HCT116 (cell line): ENCODE data around the gene DENND10. TPM values are rescaled to one million over a fixed set of nuclear protein-coding genes. Genes with fewer than 3 reads are reported as not detected.

Experiments
- ATAC-seq: fragments of 200-7000 bp; cut with Tn5 transposase; 2 replicates; pipeline ENCODE4 v1.9.1; 2020; ENCODE audit warnings: mild to moderate bottlenecking, moderate library complexity
- BruUV-seq: library from RNA; stranded (reverse); fragments of 400-500 nt; replicated peaks from 2 replicates; lab custom pipeline; 2021; lab: Mats Ljungman, UMichigan
- CTCF ChIA-PET: fragments of 300-600 bp; sonication (Branson Sonifier 250); formaldehyde crosslinking; loops from one replicate; lab custom pipeline; 2021; ENCODE audit warnings: antibody characterized with exemption; lab: Charles Lee
- POLR2A ChIA-PET: fragments of 300-600, 350-600 bp; sonication (Branson Sonifier 250); formaldehyde crosslinking; loops from one replicate; lab custom pipeline; 2021; ENCODE audit warnings: antibody characterized with exemption; lab: Charles Lee
- RAD21 ChIA-PET, 2 experiments: fragments of 300-600 bp; sonication (Branson Sonifier 250); formaldehyde crosslinking; loops; one replicate each; lab custom pipeline; 2023; ENCODE audit warnings: low total read pairs in 2 of 2; ENCODE audit not compliant: uncharacterized antibody in 2 of 2, unreplicated experiment in 2 of 2, low non-redundant PET in 1 of 2; lab: Charles Lee
- DNase-seq: peaks from one replicate; pipeline ENCODE4 v3.0.0-alpha.2; 2010; ENCODE audit warnings: low read depth, low spot score
- H2AFZ ChIP-seq: fragments of 200-600 bp; shearing (Covaris generic), sonication (generic); 2 replicates; pipeline ENCODE4 v1.6.1; 2017; ENCODE audit warnings: low read depth, mixed run types, mixed read lengths, antibody characterized with exemption, low read length; ENCODE audit not compliant: poor library complexity, severe bottlenecking
- H3K27ac ChIP-seq: 2 replicates; pipeline ENCODE4 v1.5.1; 2012; ENCODE audit warnings: low read depth, low read length
- H3K27me3 ChIP-seq: fragments of 200-600 bp; sonication (generic); 2 replicates; pipeline ENCODE4 v1.6.1; 2016; ENCODE audit warnings: mixed run types, low read length, mixed read lengths; ENCODE audit not compliant: insufficient read depth
- H3K36me3 ChIP-seq, 2 experiments: fragments of 200-500 bp in 1 of 2; fragments of 200-600 bp in 1 of 2; sonication (Bioruptor generic) in 1 of 2; sonication (generic) in 1 of 2; 2 replicates each; pipeline versions ENCODE4 v1.5.1 to v1.6.1; 2014 to 2016; ENCODE audit warnings: low read length in 2 of 2, inconsistent platforms in 1 of 2, mixed read lengths in 1 of 2, mixed run types in 1 of 2; ENCODE audit not compliant: insufficient read depth in 2 of 2, control insufficient read depth in 1 of 2
- H3K4me1 ChIP-seq, 2 experiments: fragments of 200-600 bp in 1 of 2; sonication (generic) in 1 of 2; 2 replicates each; pipeline versions ENCODE4 v1.5.1 to v1.6.1; 2012 to 2017; ENCODE audit warnings: low read length in 2 of 2, inconsistent platforms in 1 of 2, mild to moderate bottlenecking in 1 of 2, mixed read lengths in 1 of 2, mixed run types in 1 of 2, moderate library complexity in 1 of 2; ENCODE audit not compliant: insufficient read depth in 2 of 2, control insufficient read depth in 1 of 2
- H3K4me2 ChIP-seq: fragments of 200-600 bp; sonication (generic); 2 replicates; pipeline ENCODE4 v1.6.1; 2017; ENCODE audit warnings: mixed run types, low read length, mixed read lengths
- H3K4me3 ChIP-seq, 2 experiments: fragments of 200-600 bp in 1 of 2; sonication (generic) in 1 of 2; replicated peaks in 1 of 2; 2 replicates each; pipeline ENCODE4 v1.5.1; 2011 to 2016; ENCODE audit warnings: low read length in 2 of 2, control low read depth in 1 of 2, low read depth in 1 of 2, mild to moderate bottlenecking in 1 of 2, mixed read lengths in 1 of 2, mixed run types in 1 of 2
- H3K79me2 ChIP-seq: fragments of 200-600 bp; sonication (generic); 2 replicates; pipeline ENCODE4 v1.6.1; 2017; ENCODE audit warnings: mild to moderate bottlenecking, mixed run types, low read length, moderate library complexity, mixed read lengths; ENCODE audit not compliant: insufficient read depth
- H3K9ac ChIP-seq: fragments of 200-600 bp; sonication (generic); 2 replicates; pipeline ENCODE4 v1.6.1; 2016; ENCODE audit warnings: low read length, mixed read lengths
- H3K9me2 ChIP-seq: fragments of 200-600 bp; sonication (generic), shearing (Covaris generic); 2 replicates; pipeline ENCODE4 v1.6.1; 2017; ENCODE audit warnings: mixed run types, mild to moderate bottlenecking, moderate library complexity; ENCODE audit not compliant: insufficient read depth
- H3K9me3 ChIP-seq, 2 experiments: fragments of 200-500 bp in 1 of 2; fragments of 200-600 bp in 1 of 2; sonication (Bioruptor generic) in 1 of 2; sonication (generic) in 1 of 2; 2 replicates each; pipeline ENCODE4 v1.6.1; 2014 to 2017; ENCODE audit warnings: low read length in 2 of 2, mixed read lengths in 2 of 2, inconsistent platforms in 1 of 2, low read depth in 1 of 2, mild to moderate bottlenecking in 1 of 2, mixed run types in 1 of 2, moderate library complexity in 1 of 2; ENCODE audit not compliant: control insufficient read depth in 1 of 2, insufficient read depth in 1 of 2
- H4K20me1 ChIP-seq: fragments of 200-600 bp; sonication (generic), shearing (Covaris generic); 2 replicates; pipeline ENCODE4 v1.6.1; 2017; ENCODE audit warnings: mixed run types, mild to moderate bottlenecking, moderate library complexity; ENCODE audit not compliant: insufficient read depth
- CBX3 ChIP-seq: IDR thresholded peaks from 2 replicates; pipeline ENCODE4 v1.6.1; 2012; ENCODE audit warnings: low read depth
- EGR1 ChIP-seq: IDR thresholded peaks from 2 replicates; pipeline ENCODE4 v1.6.1; 2012; ENCODE audit warnings: low read depth
- ELF1 ChIP-seq: IDR thresholded peaks from 2 replicates; pipeline ENCODE4 v1.6.1; 2012; ENCODE audit warnings: low read depth, borderline replicate concordance
- EZH2 ChIP-seq: fragments of 200-600 bp; sonication (generic); IDR thresholded peaks from 2 replicates; pipeline ENCODE4 v1.6.1; 2017; ENCODE audit warnings: antibody characterized with exemption, mixed run types
- EZH2phosphoT487 ChIP-seq: fragments of 200-600 bp; IDR thresholded peaks from 2 replicates; pipeline ENCODE4 v1.6.1; 2018; ENCODE audit warnings: antibody characterized with exemption, borderline replicate concordance
- MAX ChIP-seq: IDR thresholded peaks from 2 replicates; pipeline ENCODE4 v1.6.1; 2012
- POLR2A ChIP-seq: IDR thresholded peaks from 2 replicates; pipeline ENCODE4 v1.7.0; 2011; ENCODE audit warnings: borderline replicate concordance; ENCODE audit not compliant: insufficient read depth, insufficient read length; ENCODE audit errors: extremely low read depth
- POLR2AphosphoS5 ChIP-seq: IDR thresholded peaks from 2 replicates; pipeline ENCODE4 v1.6.1; 2011; ENCODE audit warnings: mild to moderate bottlenecking, low read depth, low read length, moderate library complexity
- REST ChIP-seq: IDR thresholded peaks from 2 replicates; pipeline ENCODE4 v1.6.1; 2012; ENCODE audit warnings: low read depth
- SIN3A ChIP-seq: IDR thresholded peaks from 2 replicates; pipeline ENCODE4 v1.6.1; 2012; ENCODE audit warnings: low read depth
- SP1 ChIP-seq: IDR thresholded peaks from 2 replicates; pipeline ENCODE4 v1.6.1; 2012; ENCODE audit warnings: low read depth
- SRF ChIP-seq: IDR thresholded peaks from 2 replicates; pipeline ENCODE4 v1.6.1; 2012; ENCODE audit warnings: low read depth
- intact Hi-C: fragments of 100-400 bp; cut with micrococcal nuclease; formaldehyde crosslinking; loops from 2 replicates; pipeline ENCODE4 v1.10.0; 2022
- total RNA-seq: library from RNA; stranded (reverse); gene quantifications from one replicate; pipeline ENCODE4 v1.2.1, GENCODE V29; 2021; ENCODE audit not compliant: unreplicated experiment
- TF ChIP-seq, protein P1 (sequence below): IDR thresholded peaks from 2 replicates; pipeline ENCODE4 v1.6.1; 2011; ENCODE audit warnings: mild to moderate bottlenecking, low read length, moderate library complexity; ENCODE audit not compliant: insufficient replicate concordance; ENCODE audit errors: extremely low read depth

The DENND10 gene
- total RNA-seq, 1 experiment from 2014 or later: 47.5 TPM

GRCh38 chr10:119140603-119141245 is 36.8 kb downstream of the DENND10 start (continued):
- TF ChIP-seq REST (no peak), EGR1 (no peak), CBX3 (no peak), EZH2 (no peak), SRF (no peak), SP1 (no peak), ELF1 (no peak)
- TF ChIP-seq, protein P1, sequence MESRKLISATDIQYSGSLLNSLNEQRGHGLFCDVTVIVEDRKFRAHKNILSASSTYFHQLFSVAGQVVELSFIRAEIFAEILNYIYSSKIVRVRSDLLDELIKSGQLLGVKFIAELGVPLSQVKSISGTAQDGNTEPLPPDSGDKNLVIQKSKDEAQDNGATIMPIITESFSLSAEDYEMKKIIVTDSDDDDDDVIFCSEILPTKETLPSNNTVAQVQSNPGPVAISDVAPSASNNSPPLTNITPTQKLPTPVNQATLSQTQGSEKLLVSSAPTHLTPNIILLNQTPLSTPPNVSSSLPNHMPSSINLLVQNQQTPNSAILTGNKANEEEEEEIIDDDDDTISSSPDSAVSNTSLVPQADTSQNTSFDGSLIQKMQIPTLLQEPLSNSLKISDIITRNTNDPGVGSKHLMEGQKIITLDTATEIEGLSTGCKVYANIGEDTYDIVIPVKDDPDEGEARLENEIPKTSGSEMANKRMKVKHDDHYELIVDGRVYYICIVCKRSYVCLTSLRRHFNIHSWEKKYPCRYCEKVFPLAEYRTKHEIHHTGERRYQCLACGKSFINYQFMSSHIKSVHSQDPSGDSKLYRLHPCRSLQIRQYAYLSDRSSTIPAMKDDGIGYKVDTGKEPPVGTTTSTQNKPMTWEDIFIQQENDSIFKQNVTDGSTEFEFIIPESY: no peak

- intact Hi-C loops: no loop called here
- CTCF ChIA-PET: no interaction called here
Observed at GRCh38 chr10:119143657-119144056, 39.7 kb downstream of the DENND10 start.

More at GRCh38 chr10:119143657-119144056, 39.7 kb downstream of the DENND10 start:
- H3K4me2 ChIP-seq: no peak overlapping the region
- H3K9me3 ChIP-seq: no peaks in the 10 kb centered on the region
- no peaks in the 10 kb centered on the region for H4K20me1 ChIP-seq
- no peak overlapping the region for H3K9ac ChIP-seq
- no TSS peak for BruUV-seq
- H3K27me3 ChIP-seq: no peaks in the 10 kb centered on the region
- no peaks in the 10 kb centered on the region for H3K9me2 ChIP-seq
- H3K4me3 ChIP-seq: no peak overlapping the region
- ChIA-PET POLR2A (no interaction called here), RAD21 (no interaction called here)
- ATAC-seq: no peak
- no peaks in the 10 kb centered on the region for H3K79me2 ChIP-seq
- no peak overlapping the region for H3K27ac ChIP-seq
- no peaks in the 10 kb centered on the region for H3K4me1 ChIP-seq
- DNase-seq: no peak
- TF ChIP-seq POLR2AphosphoS5: no peak
- TF ChIP-seq POLR2A: no peak
- no peak for TF ChIP-seq REST
- TF ChIP-seq CBX3: no peak
- TF ChIP-seq SP1: no peak
- no peak for TF ChIP-seq MAX
- no peak for TF ChIP-seq EZH2
- no peak for TF ChIP-seq EZH2phosphoT487
- no peak for TF ChIP-seq SIN3A
- H3K36me3 ChIP-seq: peaks cover 19% of the 10 kb centered on the region in 2 experiments; a peak in 3 of 4 replicates
- H2AFZ ChIP-seq: no peak overlapping the region
